ENCODE measurements around the gene ZNF132.
"Not testable (repeated sequence)": the region's sequence is repeated elsewhere in the genome, so short reads cannot be mapped to it uniquely, and the experiment has no call there.

Gene ZNF132

GRCh38 chr19:58406818-58407657, 32.9 kb downstream of the ZNF132 start:
- TF ChIP-seq CTCF (IDR thresholded peaks at IDR 0.05; ENCODE audit: insufficient read depth, low read depth, low read length, missing control alignments): peak; percentile 51
- H3K4me3 ChIP-seq (ENCODE audit: low read length): peak overlapping the region; percentile 90
- DNase-seq (ENCODE audit: low read depth): no peak

DNA sequence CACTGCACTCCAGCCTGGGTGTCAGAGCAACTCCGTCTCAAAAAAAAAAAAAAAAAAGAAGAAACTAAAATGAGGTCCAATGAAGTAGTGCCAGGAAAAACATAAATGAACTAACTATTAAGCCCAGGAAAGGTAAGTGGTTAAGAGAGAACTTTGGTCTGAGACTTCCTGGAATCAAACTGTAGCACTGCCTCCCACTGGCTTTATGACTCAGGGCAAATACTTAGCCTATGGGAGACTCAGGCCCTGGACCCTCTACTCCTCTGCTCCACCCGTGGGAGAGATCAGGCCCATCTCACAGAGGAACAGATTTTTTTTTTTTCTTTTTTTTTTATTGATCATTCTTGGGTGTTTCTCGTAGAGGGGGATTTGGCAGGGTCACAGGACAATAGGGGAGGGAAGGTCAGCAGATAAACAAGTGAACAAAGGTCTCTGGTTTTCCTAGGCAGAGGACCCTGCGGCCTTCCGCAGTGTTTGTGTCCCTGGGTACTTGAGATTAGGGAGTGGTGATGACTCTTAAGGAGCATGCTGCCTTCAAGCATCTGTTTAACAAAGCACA, 36.0 kb downstream of the ZNF132 start:
- not testable (repeated sequence) for H3K4me3 ChIP-seq (ENCODE audit: low read length); DNase-seq (ENCODE audit: low read depth)

DNA sequence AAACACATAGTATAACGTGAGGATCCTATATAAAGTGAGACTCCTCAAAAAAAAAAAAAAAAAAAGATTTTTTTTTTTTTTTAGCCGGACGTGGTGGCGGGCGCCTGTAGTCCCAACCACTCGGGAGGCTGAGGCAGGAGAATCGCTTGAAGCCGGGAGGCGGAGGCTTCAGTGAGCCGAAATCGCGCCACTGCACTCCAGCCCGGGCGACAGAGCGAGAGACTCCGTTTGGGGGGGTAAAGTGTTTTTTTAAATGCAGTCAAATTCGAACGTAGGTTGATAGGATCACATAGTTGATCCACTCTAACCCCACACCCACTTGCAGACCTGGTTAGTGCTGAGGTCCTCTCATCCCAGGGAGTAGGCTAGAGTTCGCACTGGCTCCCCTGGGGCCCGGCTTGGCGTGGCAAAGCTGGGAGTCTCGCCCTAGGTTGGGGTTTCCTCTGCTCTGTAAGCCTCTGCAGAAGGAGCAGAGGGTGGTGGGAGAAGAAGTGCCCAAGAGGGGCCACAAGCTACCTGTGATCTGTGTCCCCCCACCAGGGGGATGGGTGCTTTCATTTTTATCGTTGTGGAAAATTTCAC, 38.0 kb downstream of the ZNF132 start:
- TF ChIP-seq CTCF (IDR thresholded peaks at IDR 0.05; ENCODE audit: insufficient read depth, low read depth, low read length, missing control alignments): no peak

GRCh38 chr19:58400916-58401839, 38.8 kb downstream of the ZNF132 start:
- peak; percentile 100 for DNase-seq (ENCODE audit: low read depth)
- TF ChIP-seq CTCF (IDR thresholded peaks at IDR 0.05; ENCODE audit: insufficient read depth, low read depth, low read length, missing control alignments): no peak
- peak overlapping the region; percentile 71 for H3K4me3 ChIP-seq (ENCODE audit: low read length)

More for the DNA sequence above, 38.0 kb downstream of the ZNF132 start:
- H3K4me3 ChIP-seq (ENCODE audit: low read length): peak overlapping the region; percentile 71
- no peak for DNase-seq (ENCODE audit: low read depth)

DNA sequence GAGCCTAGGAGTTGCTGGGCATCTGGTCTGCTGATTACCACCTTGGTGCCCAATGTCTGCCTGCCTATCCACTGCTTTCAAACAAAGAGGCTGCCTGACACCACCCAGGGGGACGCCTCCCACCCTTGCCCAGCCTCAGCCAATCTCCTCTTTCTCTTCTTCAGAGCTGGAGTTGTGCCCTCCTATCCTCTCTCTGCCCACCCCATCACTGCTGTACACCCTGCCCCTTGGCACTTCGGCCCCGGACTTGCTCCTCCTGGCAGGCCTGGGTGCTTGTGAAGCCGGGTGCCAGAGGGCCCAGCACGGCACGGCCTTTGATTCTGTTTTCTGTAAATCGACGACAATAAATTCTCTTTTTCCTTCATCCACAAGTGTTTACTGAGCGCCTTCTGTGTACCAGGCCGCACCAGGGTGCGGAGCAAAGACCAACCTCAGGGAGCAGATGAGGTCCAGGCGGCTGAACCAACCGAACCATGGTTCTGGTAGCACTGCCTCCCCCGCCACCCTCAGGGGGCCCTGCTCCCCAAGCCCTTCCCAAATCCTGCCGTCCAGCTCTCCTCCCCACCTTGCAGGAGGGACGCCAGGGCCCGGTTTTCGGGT, 39.5 kb downstream of the ZNF132 start:
- no peak for TF ChIP-seq CTCF (IDR thresholded peaks at IDR 0.05; ENCODE audit: insufficient read depth, low read depth, low read length, missing control alignments)
- peak overlapping the region; percentile 35 for H3K4me3 ChIP-seq (ENCODE audit: low read length)
- no peak for DNase-seq (ENCODE audit: low read depth)

GRCh38 chr19:58399903-58400302, 40.0 kb downstream of the ZNF132 start:
- no peak overlapping the region for H3K4me3 ChIP-seq (ENCODE audit: low read length)
- no peak for DNase-seq (ENCODE audit: low read depth)
- no peak for TF ChIP-seq CTCF (IDR thresholded peaks at IDR 0.05; ENCODE audit: insufficient read depth, low read depth, low read length, missing control alignments)
